MM.1S (cell line): ENCODE results near the gene SNAPC1.

ENCODE experiments used
- DNase-seq: peaks from one replicate; pipeline ENCODE4 v3.0.0-alpha.2; 2015
- H2AFZ ChIP-seq: fragments of 300-600 bp; sonication (generic); 2 replicates; pipeline ENCODE4 v1.6.0; 2016; ENCODE audit warnings: antibody characterized with exemption, low read length
- H3F3A ChIP-seq: fragments of 300-600 bp; sonication (generic); 2 replicates; pipeline ENCODE4 v1.6.1; 2016; ENCODE audit warnings: mild to moderate bottlenecking, antibody characterized with exemption, low read length, moderate library complexity, mixed read lengths; ENCODE audit not compliant: insufficient read depth
- H3K27ac ChIP-seq: fragments of 300-600 bp; sonication (generic); 2 replicates; pipeline ENCODE4 v1.5.1; 2016; ENCODE audit warnings: mild to moderate bottlenecking, low read length
- H3K27me3 ChIP-seq: fragments of 300-600 bp; sonication (generic); replicated peaks from 2 replicates; pipeline ENCODE4 v1.6.0; 2016; ENCODE audit warnings: low read length; ENCODE audit not compliant: insufficient read depth
- H3K36me3 ChIP-seq: fragments of 300-600 bp; sonication (generic); replicated peaks from 2 replicates; pipeline ENCODE4 v1.6.1; 2016; ENCODE audit warnings: mild to moderate bottlenecking, low read length, mixed read lengths; ENCODE audit not compliant: insufficient read depth
- H3K4me1 ChIP-seq: fragments of 300-600 bp; sonication (generic); 2 replicates; pipeline ENCODE4 v1.6.1; 2016; ENCODE audit warnings: low read length, mixed read lengths
- H3K4me2 ChIP-seq: fragments of 300-600 bp; sonication (generic); 2 replicates; pipeline ENCODE4 v1.6.0; 2016; ENCODE audit warnings: low read depth, low read length
- H3K4me3 ChIP-seq: fragments of 300-600 bp; sonication (generic); 2 replicates; pipeline ENCODE4 v1.5.1; 2016; ENCODE audit warnings: low read length, mixed read lengths
- H3K79me2 ChIP-seq: fragments of 300-600 bp; sonication (generic); 2 replicates; pipeline ENCODE4 v1.6.1; 2016; ENCODE audit warnings: mixed run types, low read length, mixed read lengths
- H3K9ac ChIP-seq: fragments of 300-600 bp; sonication (generic); 2 replicates; pipeline ENCODE4 v1.6.1; 2016; ENCODE audit warnings: low read length, mixed read lengths
- H3K9me2 ChIP-seq: fragments of 300-600 bp; sonication (generic); replicated peaks from 2 replicates; pipeline ENCODE4 v1.6.1; 2016; ENCODE audit warnings: mild to moderate bottlenecking, low read length, mixed read lengths; ENCODE audit not compliant: insufficient read depth
- H3K9me3 ChIP-seq: fragments of 300-600 bp; sonication (generic); replicated peaks from 2 replicates; pipeline ENCODE4 v1.6.1; 2016; ENCODE audit warnings: mild to moderate bottlenecking, low read length, mixed read lengths; ENCODE audit not compliant: insufficient read depth
- H4K20me1 ChIP-seq: fragments of 300-600 bp; sonication (generic); 2 replicates; pipeline ENCODE4 v1.6.1; 2016; ENCODE audit warnings: mild to moderate bottlenecking, low read length, moderate library complexity, mixed read lengths; ENCODE audit not compliant: insufficient read depth
- EZH2 ChIP-seq: fragments of 300-600 bp; sonication (generic); optimal IDR thresholded peaks from 2 replicates; pipeline ENCODE3; 2017; ENCODE audit warnings: low read depth, mild to moderate bottlenecking, antibody characterized with exemption, low read length, mixed read lengths
- EZH2phosphoT487 ChIP-seq: fragments of 300-600 bp; sonication (generic); IDR thresholded peaks from 2 replicates; pipeline ENCODE4 v1.6.1; 2018; ENCODE audit warnings: antibody characterized with exemption, low read length
- TF ChIP-seq, protein P1 (sequence below): fragments of 300-600 bp; sonication (generic); IDR thresholded peaks from 2 replicates; pipeline ENCODE4 v1.5.1; 2016; ENCODE audit warnings: antibody characterized with exemption, low read length, mixed read lengths

SNAPC1 gene

DNA sequence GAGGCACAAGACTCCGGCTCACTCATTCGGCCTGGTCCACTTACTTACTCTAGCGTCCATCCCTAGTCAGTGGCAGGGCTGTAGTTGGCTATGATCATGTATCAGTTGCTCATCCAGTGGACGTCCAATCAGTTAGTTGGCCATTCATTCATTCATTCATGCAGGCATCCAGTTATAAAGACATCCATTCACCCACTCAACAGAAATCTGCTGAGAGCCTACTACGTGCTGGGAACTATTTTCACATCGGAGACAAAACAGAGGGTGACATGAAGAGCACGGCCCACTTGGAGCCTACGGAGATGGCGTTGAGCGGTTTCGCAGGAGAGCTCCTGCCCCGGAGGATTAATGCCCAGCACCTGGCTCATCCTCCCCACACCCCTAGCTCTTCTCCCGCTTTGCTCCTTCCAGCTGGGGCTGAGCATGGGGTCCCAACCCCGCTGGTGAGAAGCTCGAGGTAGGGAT lies 49.7 kb downstream of the SNAPC1 start:
- H2AFZ ChIP-seq, result no peak overlapping the region
- TF ChIP-seq EZH2 (no peak), EZH2phosphoT487 (no peak)
- TF ChIP-seq, protein P1, sequence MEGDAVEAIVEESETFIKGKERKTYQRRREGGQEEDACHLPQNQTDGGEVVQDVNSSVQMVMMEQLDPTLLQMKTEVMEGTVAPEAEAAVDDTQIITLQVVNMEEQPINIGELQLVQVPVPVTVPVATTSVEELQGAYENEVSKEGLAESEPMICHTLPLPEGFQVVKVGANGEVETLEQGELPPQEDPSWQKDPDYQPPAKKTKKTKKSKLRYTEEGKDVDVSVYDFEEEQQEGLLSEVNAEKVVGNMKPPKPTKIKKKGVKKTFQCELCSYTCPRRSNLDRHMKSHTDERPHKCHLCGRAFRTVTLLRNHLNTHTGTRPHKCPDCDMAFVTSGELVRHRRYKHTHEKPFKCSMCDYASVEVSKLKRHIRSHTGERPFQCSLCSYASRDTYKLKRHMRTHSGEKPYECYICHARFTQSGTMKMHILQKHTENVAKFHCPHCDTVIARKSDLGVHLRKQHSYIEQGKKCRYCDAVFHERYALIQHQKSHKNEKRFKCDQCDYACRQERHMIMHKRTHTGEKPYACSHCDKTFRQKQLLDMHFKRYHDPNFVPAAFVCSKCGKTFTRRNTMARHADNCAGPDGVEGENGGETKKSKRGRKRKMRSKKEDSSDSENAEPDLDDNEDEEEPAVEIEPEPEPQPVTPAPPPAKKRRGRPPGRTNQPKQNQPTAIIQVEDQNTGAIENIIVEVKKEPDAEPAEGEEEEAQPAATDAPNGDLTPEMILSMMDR, result no peak
- no peak for DNase-seq
- H3K27ac ChIP-seq, result no peak overlapping the region
- no peaks in the 10 kb centered on the region for H3K9me3 ChIP-seq
- no peak overlapping the region for H3K4me2 ChIP-seq
- no peak overlapping the region for H3K4me3 ChIP-seq
- no peaks in the 10 kb centered on the region for H3F3A ChIP-seq
- H3K9me2 ChIP-seq, result no peaks in the 10 kb centered on the region
- no peaks in the 10 kb centered on the region for H3K27me3 ChIP-seq
- H3K9ac ChIP-seq, result no peak overlapping the region
- H3K4me1 ChIP-seq, result no peaks in the 10 kb centered on the region
- H3K36me3 ChIP-seq, result no peaks in the 10 kb centered on the region
- no peaks in the 10 kb centered on the region for H3K79me2 ChIP-seq
- H4K20me1 ChIP-seq, result no peaks in the 10 kb centered on the region

- Histone ChIP-seq H4K20me1 (no peaks in the 10 kb centered on the region), H3F3A (no peaks in the 10 kb centered on the region), H3K9ac (no peak within 1 kb of the TSS), H2AFZ (no peak within 1 kb of the TSS), H3K9me2 (no peaks in the 10 kb centered on the region), H3K27me3 (no peaks in the 10 kb centered on the region), H3K79me2 (no peaks in the 10 kb centered on the region), H3K4me2 (no peak within 1 kb of the TSS), H3K4me1 (no peaks in the 10 kb centered on the region), H3K27ac (no peak within 1 kb of the TSS), H3K4me3 (no peak within 1 kb of the TSS), H3K36me3 (no peaks in the 10 kb centered on the region), H3K9me3 (no peaks in the 10 kb centered on the region)
- no peak for DNase-seq
- TF ChIP-seq, protein P1, result no peak
- no peak for TF ChIP-seq EZH2
Measured at GRCh38 chr14:61812347-61813095, 50.3 kb downstream of the SNAPC1 start, which contains the start of gene SYT16. SYT16 (plus strand) TSS chr14:61812703.

- Histone ChIP-seq H3K4me1 (no peaks in the 10 kb centered on the region), H3K4me3 (no peak overlapping the region), H3K27me3 (no peaks in the 10 kb centered on the region), H3K79me2 (no peaks in the 10 kb centered on the region), H3K36me3 (no peaks in the 10 kb centered on the region), H3K27ac (no peak overlapping the region), H4K20me1 (no peaks in the 10 kb centered on the region), H3K9me2 (no peaks in the 10 kb centered on the region), H3F3A (no peaks in the 10 kb centered on the region), H2AFZ (no peak overlapping the region), H3K9me3 (no peaks in the 10 kb centered on the region), H3K9ac (no peak overlapping the region), H3K4me2 (no peak overlapping the region)
- TF ChIP-seq EZH2phosphoT487 (no peak), EZH2 (no peak)
- TF ChIP-seq, protein P1, result no peak
- DNase-seq, result no peak
Measured at GRCh38 chr14:61813096-61813606, 50.9 kb downstream of the SNAPC1 start.
